Measurements from ENCODE around the gene LAMA4.

LAMA4 gene

GRCh38 chr6:112061605-112062004, 192.8 kb downstream of the LAMA4 start:
- no peak for DNase-seq

Data from NCI-H69 (cell line).